ENCODE measurements around the gene CD9. TPM values are rescaled to one million over a fixed set of nuclear protein-coding genes. Genes with fewer than 3 reads are reported as not detected.

The CD9 gene
- polyA plus RNA-seq, 1 of the 3 experiments (the other 2 are of a cell fraction) = 76.6 TPM

GRCh38 chr12:6172862-6173261 is 27.3 kb upstream of the CD9 start:
- H2AFZ ChIP-seq (ENCODE audit: low read depth) = no peak overlapping the region
- no peak overlapping the region for H3K4me3 ChIP-seq (ENCODE audit: low read depth in 2 of 2, low read length in 1 of 2)
- H3F3A ChIP-seq (replicated peaks; ENCODE audit: insufficient read depth) = no peaks in the 10 kb centered on the region
- WGBS (ENCODE audit: low lambda C conversion rate) = 56% methylated on average over 4 of the region's 4 CpGs
- CTCF ChIA-PET = no interaction called here
- no peaks in the 10 kb centered on the region for H3K79me2 ChIP-seq (ENCODE audit: insufficient read depth)
- H4K20me1 ChIP-seq (ENCODE audit: insufficient read depth) = no peaks in the 10 kb centered on the region
- POLR2A ChIA-PET = no interaction called here
- TF ChIP-seq CTCF (IDR thresholded peaks at IDR 0.05) = no peak
- TF ChIP-seq RFX5 (IDR thresholded peaks at IDR 0.05; ENCODE audit: low read length) = no peak
- H3K36me3 ChIP-seq (replicated peaks in 1 of 2; ENCODE audit: control insufficient read depth in 1 of 2, insufficient read depth in 2 of 2, low read length in 1 of 2) = no peaks in the 10 kb centered on the region
- H3K4me2 ChIP-seq = no peak overlapping the region
- no peaks in the 10 kb centered on the region for H3K9me3 ChIP-seq
- no peak overlapping the region for H3K9ac ChIP-seq
- DNase-seq = no peak
- H3K27ac ChIP-seq (ENCODE audit: low read depth in 2 of 2, low read length in 1 of 2) = no peak overlapping the region
- no peaks in the 10 kb centered on the region for H3K27me3 ChIP-seq (ENCODE audit: insufficient read depth)
- H3K4me1 ChIP-seq (ENCODE audit: control insufficient read depth in 1 of 2, insufficient read depth in 2 of 2, low read depth in 1 of 2, low read length in 1 of 2) = peaks cover 0 to 9% of the 10 kb centered on the region in 2 experiments; a peak in 3 of 4 replicates
- H3K9me2 ChIP-seq = no peaks in the 10 kb centered on the region

- peaks cover 10 to 33% of the 10 kb centered on the region in 2 experiments; a peak in 2 of 4 replicates for H3K4me1 ChIP-seq (ENCODE audit: control insufficient read depth in 1 of 2, insufficient read depth in 2 of 2, low read depth in 1 of 2, low read length in 1 of 2)
- H4K20me1 ChIP-seq (ENCODE audit: insufficient read depth) = no peaks in the 10 kb centered on the region
- ChIA-PET POLR2A (no interaction called here), CTCF (interaction anchor here (0.7 to 2.2 kb wide), 3 partner anchors 18 to 189 kb away, joined by 3 to 7 read pairs (median 5); no protein-coding TSS in a partner anchor)
- H3K27ac ChIP-seq (ENCODE audit: low read depth in 2 of 2, low read length in 1 of 2) = no peak overlapping the region
- no peaks in the 10 kb centered on the region for H3F3A ChIP-seq (replicated peaks; ENCODE audit: insufficient read depth)
- no peak overlapping the region for H3K9ac ChIP-seq
- no peaks in the 10 kb centered on the region for H3K27me3 ChIP-seq (ENCODE audit: insufficient read depth)
- no peak overlapping the region for H3K4me3 ChIP-seq (ENCODE audit: low read depth in 2 of 2, low read length in 1 of 2)
- no peak for DNase-seq
- 84% methylated on average over 9 of the region's 10 CpGs for WGBS (ENCODE audit: low lambda C conversion rate)
- H3K9me3 ChIP-seq = no peaks in the 10 kb centered on the region
- H3K4me2 ChIP-seq = no peak overlapping the region
- H3K36me3 ChIP-seq (replicated peaks in 1 of 2; ENCODE audit: control insufficient read depth in 1 of 2, insufficient read depth in 2 of 2, low read length in 1 of 2) = no peaks in the 10 kb centered on the region
- no peak overlapping the region for H2AFZ ChIP-seq (ENCODE audit: low read depth)
- H3K9me2 ChIP-seq = no peaks in the 10 kb centered on the region
- H3K79me2 ChIP-seq (ENCODE audit: insufficient read depth) = no peaks in the 10 kb centered on the region
- TF ChIP-seq SMC3 (IDR thresholded peaks at IDR 0.05; ENCODE audit: low read depth, low read length) = no peak
- no peak for TF ChIP-seq USF1 (IDR thresholded peaks at IDR 0.05; ENCODE audit: borderline replicate concordance, low read depth)
- TF ChIP-seq FOXJ3 (CRISPR knock-in tag; IDR thresholded peaks at IDR 0.05) = no peak
- no peak for TF ChIP-seq ZBTB33 (IDR thresholded peaks at IDR 0.05; ENCODE audit: borderline replicate concordance, low read depth)
- TF ChIP-seq MAX (IDR thresholded peaks at IDR 0.05; ENCODE audit: low read depth) = no peak
- no peak for TF ChIP-seq GABPA (IDR thresholded peaks at IDR 0.05; ENCODE audit: low read depth)
- no peak for TF ChIP-seq FOSL2 (IDR thresholded peaks at IDR 0.05; ENCODE audit: borderline replicate concordance, low read depth)
- no peak for TF ChIP-seq USF2 (IDR thresholded peaks at IDR 0.05; ENCODE audit: borderline replicate concordance, low read depth, low read length)
- no peak for TF ChIP-seq TEAD4 (IDR thresholded peaks at IDR 0.05; ENCODE audit: borderline replicate concordance, insufficient read depth)
- TF ChIP-seq MXI1 (IDR thresholded peaks at IDR 0.05; ENCODE audit: low read depth, low read length) = no peak
- no peak for TF ChIP-seq ELF1 (IDR thresholded peaks at IDR 0.05)
- TF ChIP-seq POLR2AphosphoS5 (IDR thresholded peaks at IDR 0.05; ENCODE audit: low read depth, low read length) = no peak
- no peak for TF ChIP-seq FOXM1 (IDR thresholded peaks at IDR 0.05; ENCODE audit: low read depth)
- no peak for TF ChIP-seq YY1 (IDR thresholded peaks at IDR 0.05; ENCODE audit: low read depth)
- TF ChIP-seq TAF1 (IDR thresholded peaks at IDR 0.05; ENCODE audit: borderline replicate concordance, low read depth, low read length) = no peak
- no peak for TF ChIP-seq MEF2A (IDR thresholded peaks at IDR 0.05; ENCODE audit: borderline replicate concordance, low read depth)
Observed at GRCh38 chr12:6177642-6178358, 22.4 kb upstream of the CD9 start.
